ENCODE measurements around the gene GINS1.

DNA sequence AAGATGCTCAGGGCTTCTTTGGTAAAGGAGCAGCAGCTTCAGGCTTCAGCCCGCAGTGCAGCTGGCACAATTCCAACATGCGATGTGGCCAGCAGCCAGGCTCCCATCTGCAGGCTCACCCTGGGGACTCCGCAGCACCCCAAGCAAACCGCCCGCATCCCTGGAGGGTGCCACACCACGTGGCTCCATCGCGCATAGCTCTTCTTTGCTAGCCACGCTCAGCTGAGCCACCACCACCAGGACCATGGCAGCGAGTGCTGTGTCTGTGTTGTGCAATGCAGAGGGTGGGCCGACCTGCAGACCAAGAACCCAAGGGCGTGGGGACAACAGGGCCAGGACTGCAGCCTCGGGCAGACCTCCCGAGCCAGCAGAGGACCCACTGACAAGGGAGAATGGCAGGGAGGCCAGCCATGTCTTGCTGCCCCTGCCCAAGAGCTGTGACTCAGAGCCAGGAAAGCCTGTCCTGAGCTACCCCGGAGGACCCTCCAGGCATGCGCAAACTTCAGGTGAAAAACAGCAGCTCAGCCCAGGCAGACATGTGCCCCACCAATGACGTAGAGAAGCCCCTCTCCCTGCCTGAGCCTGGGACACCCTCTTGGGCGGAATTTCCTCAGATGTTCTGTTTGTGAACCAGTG, 87.8 kb downstream of the GINS1 start:
- TF ChIP-seq, protein P1, sequence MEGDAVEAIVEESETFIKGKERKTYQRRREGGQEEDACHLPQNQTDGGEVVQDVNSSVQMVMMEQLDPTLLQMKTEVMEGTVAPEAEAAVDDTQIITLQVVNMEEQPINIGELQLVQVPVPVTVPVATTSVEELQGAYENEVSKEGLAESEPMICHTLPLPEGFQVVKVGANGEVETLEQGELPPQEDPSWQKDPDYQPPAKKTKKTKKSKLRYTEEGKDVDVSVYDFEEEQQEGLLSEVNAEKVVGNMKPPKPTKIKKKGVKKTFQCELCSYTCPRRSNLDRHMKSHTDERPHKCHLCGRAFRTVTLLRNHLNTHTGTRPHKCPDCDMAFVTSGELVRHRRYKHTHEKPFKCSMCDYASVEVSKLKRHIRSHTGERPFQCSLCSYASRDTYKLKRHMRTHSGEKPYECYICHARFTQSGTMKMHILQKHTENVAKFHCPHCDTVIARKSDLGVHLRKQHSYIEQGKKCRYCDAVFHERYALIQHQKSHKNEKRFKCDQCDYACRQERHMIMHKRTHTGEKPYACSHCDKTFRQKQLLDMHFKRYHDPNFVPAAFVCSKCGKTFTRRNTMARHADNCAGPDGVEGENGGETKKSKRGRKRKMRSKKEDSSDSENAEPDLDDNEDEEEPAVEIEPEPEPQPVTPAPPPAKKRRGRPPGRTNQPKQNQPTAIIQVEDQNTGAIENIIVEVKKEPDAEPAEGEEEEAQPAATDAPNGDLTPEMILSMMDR (IDR thresholded peaks at IDR 0.05) = no peak
- TF ChIP-seq POLR2A (IDR thresholded peaks at IDR 0.05) = no peak

Data from stomach (tissue), 4 donors.